Trophoblast cell (in vitro differentiated cells and primary cell): ENCODE measurements around the gene AVP.

ENCODE experiments used
- DNase-seq, 2 donors: peaks; one replicate each; pipeline ENCODE4 v3.0.0-alpha.2; 2016
- H2AFZ ChIP-seq: 2 replicates; pipeline ENCODE4 v1.6.1; 2013; ENCODE audit warnings: low read length, moderate library complexity, mild to moderate bottlenecking; ENCODE audit not compliant: insufficient read depth, poor library complexity
- H2AK5ac ChIP-seq: 2 replicates; pipeline ENCODE4 v1.6.1; 2013; ENCODE audit warnings: mild to moderate bottlenecking, low read length
- H2BK120ac ChIP-seq: 2 replicates; pipeline ENCODE4 v1.6.1; 2013; ENCODE audit warnings: low read length, mild to moderate bottlenecking, moderate library complexity; ENCODE audit not compliant: insufficient read depth, poor library complexity
- H2BK12ac ChIP-seq: 2 replicates; pipeline ENCODE4 v1.6.1; 2013; ENCODE audit warnings: mild to moderate bottlenecking, low read length, moderate library complexity
- H2BK5ac ChIP-seq: 2 replicates; pipeline ENCODE4 v1.6.1; 2013; ENCODE audit warnings: low read length, low read depth, moderate library complexity, mild to moderate bottlenecking; ENCODE audit not compliant: poor library complexity
- H3K14ac ChIP-seq: 2 replicates; pipeline ENCODE4 v1.6.1; 2013; ENCODE audit warnings: mild to moderate bottlenecking, low read length
- H3K18ac ChIP-seq: 2 replicates; pipeline ENCODE4 v1.6.1; 2013; ENCODE audit warnings: mild to moderate bottlenecking, low read length
- H3K23ac ChIP-seq: 2 replicates; pipeline ENCODE4 v1.6.1; 2013; ENCODE audit warnings: low read length
- H3K27ac ChIP-seq: 2 replicates; pipeline ENCODE4 v1.5.1; 2013; ENCODE audit warnings: low read depth, mild to moderate bottlenecking, inconsistent platforms, low read length, moderate library complexity
- H3K27me3 ChIP-seq: 2 replicates; pipeline ENCODE4 v1.6.1; 2013; ENCODE audit warnings: inconsistent platforms, mild to moderate bottlenecking, low read length, moderate library complexity; ENCODE audit not compliant: insufficient read depth
- H3K36me3 ChIP-seq, 2 experiments: 1 replicate in 1 of 2; 2 replicates in 1 of 2; pipeline ENCODE4 v1.6.1; 2013; ENCODE audit warnings: low read length in 2 of 2, mild to moderate bottlenecking in 2 of 2, moderate library complexity in 1 of 2; ENCODE audit not compliant: insufficient read depth in 2 of 2, control insufficient read depth in 1 of 2
- H3K4ac ChIP-seq: 2 replicates; pipeline ENCODE4 v1.6.1; 2013; ENCODE audit warnings: low read depth, mild to moderate bottlenecking, low read length, moderate library complexity
- H3K4me1 ChIP-seq, 2 experiments: 1 replicate in 1 of 2; 2 replicates in 1 of 2; pipeline ENCODE4 v1.6.1; 2013; ENCODE audit warnings: low read length in 2 of 2, mild to moderate bottlenecking in 2 of 2, moderate library complexity in 1 of 2; ENCODE audit not compliant: insufficient read depth in 2 of 2, control insufficient read depth in 1 of 2
- H3K4me2 ChIP-seq: 2 replicates; pipeline ENCODE4 v1.6.1; 2013; ENCODE audit warnings: inconsistent platforms, mild to moderate bottlenecking, low read length, moderate library complexity
- H3K4me3 ChIP-seq: 2 replicates; pipeline ENCODE4 v1.5.1; 2013; ENCODE audit warnings: mild to moderate bottlenecking, low read depth, low read length, inconsistent platforms
- H3K79me1 ChIP-seq: one replicate; pipeline ENCODE4 v1.6.1; 2013; ENCODE audit warnings: low read length
- H3K79me2 ChIP-seq: 2 replicates; pipeline ENCODE4 v1.6.1; 2013; ENCODE audit warnings: low read length, mild to moderate bottlenecking; ENCODE audit not compliant: control insufficient read depth, insufficient read depth, poor library complexity
- H3K9ac ChIP-seq: 2 replicates; pipeline ENCODE4 v1.6.1; 2013; ENCODE audit warnings: mild to moderate bottlenecking, low read length
- H3K9me3 ChIP-seq: 2 replicates; pipeline ENCODE4 v1.6.1; 2013; ENCODE audit warnings: low read depth, mild to moderate bottlenecking, control low read depth, inconsistent platforms, low read length; ENCODE audit not compliant: insufficient read depth
- H4K12ac ChIP-seq: 2 replicates; pipeline ENCODE4 v1.6.1; 2013; ENCODE audit warnings: low read depth, mild to moderate bottlenecking, low read length, moderate library complexity
- H4K8ac ChIP-seq: 2 replicates; pipeline ENCODE4 v1.6.1; 2013; ENCODE audit warnings: low read depth, mild to moderate bottlenecking, low read length, moderate library complexity
- H4K91ac ChIP-seq: one replicate; pipeline ENCODE4 v1.6.1; 2013; ENCODE audit warnings: low read depth, mild to moderate bottlenecking, low read length, moderate library complexity
- WGBS: extraction: QIAGEN DNeasy Blood & Tissue Kit; methylation state at CpG from one replicate; pipeline ENCODE4 v1.1.7; 2013; ENCODE audit warnings: missing lambda C conversion rate; ENCODE audit not compliant: insufficient read length, insufficient coverage; ENCODE audit errors: extremely low coverage; 5-methylcytosine and 5-hydroxymethylcytosine counted together

The AVP gene

DNA sequence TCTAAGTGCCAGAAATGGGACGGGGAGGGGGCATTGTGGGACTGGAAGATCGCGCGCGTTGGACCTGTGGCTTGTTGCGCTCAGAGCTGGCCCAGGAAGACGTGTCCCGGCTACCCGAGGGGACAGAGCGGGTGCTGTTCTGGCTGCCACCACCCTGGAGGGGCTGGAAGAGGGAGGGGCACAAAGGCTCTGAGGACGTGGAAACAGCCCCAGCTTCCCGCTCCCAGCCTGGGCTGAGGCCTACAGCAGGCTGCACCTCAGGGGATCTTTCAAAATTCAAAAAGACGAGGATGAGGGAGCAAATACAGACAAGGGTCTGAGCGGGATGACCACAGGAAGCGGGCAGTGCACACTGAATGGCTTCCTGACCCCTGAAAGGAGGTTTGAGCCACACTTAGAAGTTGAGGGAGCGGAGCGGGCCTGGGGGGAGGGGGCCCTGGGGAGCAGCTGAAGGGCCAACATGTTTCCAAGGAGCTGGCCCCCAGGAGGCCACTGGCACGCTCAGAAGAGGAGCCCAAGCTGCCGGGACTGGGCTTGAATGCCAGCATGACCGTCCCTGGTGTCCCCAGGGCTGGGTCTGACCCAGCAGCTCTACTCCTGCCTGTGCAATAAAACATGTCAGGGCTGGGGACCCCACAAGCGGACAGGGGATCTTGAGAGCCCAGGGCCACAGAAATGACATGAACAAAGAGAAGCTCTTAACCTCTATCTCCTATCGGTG is 11.8 kb downstream of the AVP start:
- H3K18ac ChIP-seq = no peak overlapping the region
- H2AFZ ChIP-seq = no peak overlapping the region
- no peaks in the 10 kb centered on the region for H3K79me2 ChIP-seq
- peak overlapping the region; percentile 46 for H3K4me2 ChIP-seq
- no peak overlapping the region for H2BK5ac ChIP-seq
- H4K8ac ChIP-seq = no peak overlapping the region
- H4K91ac ChIP-seq = no peak overlapping the region
- H3K14ac ChIP-seq = no peak overlapping the region
- no peaks in the 10 kb centered on the region for H3K36me3 ChIP-seq
- peaks cover 10% of the 10 kb centered on the region for H3K9me3 ChIP-seq
- DNase-seq = no peak
- peaks cover 0 to 3% of the 10 kb centered on the region in 2 experiments for H3K4me1 ChIP-seq
- no CpG with 5 or more reads among the region's 22 CpGs for WGBS
- no peak overlapping the region for H3K27ac ChIP-seq
- no peak overlapping the region for H3K9ac ChIP-seq
- no peaks in the 10 kb centered on the region for H3K79me1 ChIP-seq
- no peak overlapping the region for H3K23ac ChIP-seq
- H3K4ac ChIP-seq = no peak overlapping the region
- peaks cover 19% of the 10 kb centered on the region for H3K27me3 ChIP-seq
- no peak overlapping the region for H3K4me3 ChIP-seq
- H2BK120ac ChIP-seq = no peak overlapping the region
- H2BK12ac ChIP-seq = no peak overlapping the region
- H2AK5ac ChIP-seq = no peak overlapping the region
- H4K12ac ChIP-seq = no peak overlapping the region

DNA sequence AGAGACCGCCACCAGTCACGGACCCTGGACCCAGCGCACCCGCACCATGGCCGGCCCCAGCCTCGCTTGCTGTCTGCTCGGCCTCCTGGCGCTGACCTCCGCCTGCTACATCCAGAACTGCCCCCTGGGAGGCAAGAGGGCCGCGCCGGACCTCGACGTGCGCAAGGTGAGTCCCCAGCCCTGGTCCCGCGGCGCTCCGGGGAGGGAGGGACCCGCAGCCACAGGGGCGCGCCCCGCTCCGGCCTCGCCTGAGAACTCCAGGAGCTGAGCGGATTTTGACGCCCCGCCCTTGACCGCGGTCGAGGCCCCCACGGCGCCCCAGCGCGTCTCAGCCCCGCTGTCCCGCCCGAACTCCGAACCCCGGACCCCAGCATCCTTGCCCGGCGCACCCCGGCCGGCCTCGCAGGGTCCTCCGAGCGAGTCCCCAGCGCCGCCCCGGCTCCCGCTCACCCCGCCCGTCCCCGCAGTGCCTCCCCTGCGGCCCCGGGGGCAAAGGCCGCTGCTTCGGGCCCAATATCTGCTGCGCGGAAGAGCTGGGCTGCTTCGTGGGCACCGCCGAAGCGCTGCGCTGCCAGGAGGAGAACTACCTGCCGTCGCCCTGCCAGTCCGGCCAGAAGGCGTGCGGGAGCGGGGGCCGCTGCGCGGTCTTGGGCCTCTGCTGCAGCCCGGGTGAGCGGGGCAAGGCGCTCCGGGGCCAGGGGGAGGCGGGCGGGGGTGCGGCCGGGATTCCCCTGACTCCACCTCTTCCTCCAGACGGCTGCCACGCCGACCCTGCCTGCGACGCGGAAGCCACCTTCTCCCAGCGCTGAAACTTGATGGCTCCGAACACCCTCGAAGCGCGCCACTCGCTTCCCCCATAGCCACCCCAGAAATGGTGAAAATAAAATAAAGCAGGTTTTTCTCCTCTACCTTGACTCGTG is 12.7 kb downstream of the AVP start, which contains the start of gene OXT:
TSS of gene OXT (plus strand) at position 11 of the 920 bp plus-strand sequence. CDS start at position 47, 36 bp downstream.
- H3K36me3 ChIP-seq = no peaks in the 10 kb centered on the region

DNA sequence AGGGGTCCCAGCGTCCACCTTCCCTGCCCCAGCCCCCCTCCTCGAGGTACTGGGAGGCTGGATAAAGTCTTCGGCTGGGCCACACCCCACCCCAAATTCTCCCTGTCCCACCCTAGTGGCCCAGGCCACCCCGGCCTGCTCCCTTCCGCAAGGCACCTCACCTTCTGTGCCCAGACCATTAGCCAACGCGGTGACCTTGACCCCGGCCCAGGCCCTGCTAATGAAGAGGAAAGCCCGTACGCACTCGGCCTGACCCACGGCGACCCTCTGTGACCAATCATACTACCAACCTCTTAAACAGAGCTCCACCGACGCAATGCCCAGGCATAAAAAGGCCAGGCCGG is 13.3 kb downstream of the AVP start:
- no CpG with 5 or more reads among the region's 16 CpGs for WGBS
- Histone ChIP-seq H3K4me3 (no peak overlapping the region), H4K12ac (no peak overlapping the region), H3K79me1 (no peaks in the 10 kb centered on the region), H3K18ac (no peak overlapping the region), H3K27me3 (peaks cover 19% of the 10 kb centered on the region), H4K8ac (no peak overlapping the region), H3K9me3 (peaks cover 10% of the 10 kb centered on the region), H2BK12ac (no peak overlapping the region), H3K4me2 (no peak overlapping the region), H4K91ac (no peak overlapping the region), H2BK5ac (no peak overlapping the region), H3K4me1 (peaks cover 0 to 3% of the 10 kb centered on the region in 2 experiments), H2AFZ (no peak overlapping the region), H3K36me3 (no peaks in the 10 kb centered on the region), H3K9ac (no peak overlapping the region), H3K27ac (no peak overlapping the region), H2BK120ac (no peak overlapping the region), H2AK5ac (no peak overlapping the region), H3K79me2 (no peaks in the 10 kb centered on the region), H3K23ac (no peak overlapping the region), H3K14ac (no peak overlapping the region), H3K4ac (no peak overlapping the region)
- no peak for DNase-seq

More for the DNA sequence above, 12.7 kb downstream of the AVP start, which contains the start of gene OXT:
- Histone ChIP-seq H4K12ac (no peak within 1 kb of the TSS), H4K8ac (no peak within 1 kb of the TSS), H3K79me2 (no peaks in the 10 kb centered on the region), H4K91ac (no peak within 1 kb of the TSS), H3K4me3 (peak within 1 kb of the TSS; percentile 21), H2AK5ac (no peak within 1 kb of the TSS), H3K9ac (no peak within 1 kb of the TSS), H3K27ac (no peak within 1 kb of the TSS), H2AFZ (peak within 1 kb of the TSS; percentile 28), H3K9me3 (peaks cover 10% of the 10 kb centered on the region), H3K14ac (no peak within 1 kb of the TSS), H3K4me1 (peaks cover 0 to 3% of the 10 kb centered on the region in 2 experiments), H3K23ac (no peak within 1 kb of the TSS), H3K18ac (no peak within 1 kb of the TSS), H2BK12ac (no peak within 1 kb of the TSS), H2BK5ac (no peak within 1 kb of the TSS), H3K79me1 (no peaks in the 10 kb centered on the region), H3K4me2 (peak within 1 kb of the TSS; percentile 46), H3K4ac (no peak within 1 kb of the TSS), H3K27me3 (peaks cover 19% of the 10 kb centered on the region), H2BK120ac (no peak within 1 kb of the TSS)
- no CpG with 5 or more reads among the region's 95 CpGs for WGBS
- DNase-seq = no peak

DNA sequence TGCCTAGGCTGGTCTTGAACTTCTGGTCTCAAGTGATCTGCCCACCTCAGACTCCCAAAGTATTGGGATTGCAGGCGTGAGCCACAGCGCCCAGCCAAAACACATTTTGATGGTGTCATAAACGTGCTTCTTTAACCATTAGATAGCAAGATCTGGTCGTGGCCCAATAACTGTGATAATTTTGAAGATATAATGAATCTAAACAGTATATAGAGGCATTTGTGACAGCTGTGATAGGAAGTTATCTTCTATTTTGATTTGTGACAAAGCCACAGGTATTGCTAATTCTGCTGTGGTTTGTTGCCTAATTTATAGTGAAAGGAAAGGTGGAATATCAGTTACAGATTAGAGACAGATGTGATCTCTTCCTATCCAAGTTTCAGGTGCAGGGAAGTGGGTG is 13.8 kb downstream of the AVP start:
- Histone ChIP-seq H3K36me3 (no peaks in the 10 kb centered on the region), H3K9me3 (peaks cover 10% of the 10 kb centered on the region), H2AFZ (no peak overlapping the region), H3K4me2 (no peak overlapping the region), H3K4me3 (no peak overlapping the region), H3K14ac (no peak overlapping the region), H2BK120ac (no peak overlapping the region), H2BK12ac (no peak overlapping the region), H3K27ac (no peak overlapping the region), H3K27me3 (peaks cover 19% of the 10 kb centered on the region), H2AK5ac (no peak overlapping the region), H3K9ac (no peak overlapping the region), H3K4me1 (peaks cover 0 to 3% of the 10 kb centered on the region in 2 experiments), H3K79me1 (no peaks in the 10 kb centered on the region), H3K79me2 (no peaks in the 10 kb centered on the region), H2BK5ac (no peak overlapping the region), H3K18ac (no peak overlapping the region), H4K8ac (no peak overlapping the region), H3K4ac (no peak overlapping the region), H4K91ac (no peak overlapping the region), H3K23ac (no peak overlapping the region), H4K12ac (no peak overlapping the region)
- WGBS = no CpG with 5 or more reads among the region's 4 CpGs
- DNase-seq = no peak
